MM.1S (cell line): ENCODE measurements around the gene ATP9A.

Source experiments
- DNase-seq: peaks from one replicate; pipeline ENCODE4 v3.0.0-alpha.2; 2015
- H2AFZ ChIP-seq: fragments of 300-600 bp; sonication (generic); 2 replicates; pipeline ENCODE4 v1.6.0; 2016; ENCODE audit warnings: antibody characterized with exemption, low read length
- H3F3A ChIP-seq: fragments of 300-600 bp; sonication (generic); 2 replicates; pipeline ENCODE4 v1.6.1; 2016; ENCODE audit warnings: mild to moderate bottlenecking, antibody characterized with exemption, low read length, moderate library complexity, mixed read lengths; ENCODE audit not compliant: insufficient read depth
- H3K27ac ChIP-seq: fragments of 300-600 bp; sonication (generic); 2 replicates; pipeline ENCODE4 v1.5.1; 2016; ENCODE audit warnings: mild to moderate bottlenecking, low read length
- H3K27me3 ChIP-seq: fragments of 300-600 bp; sonication (generic); replicated peaks from 2 replicates; pipeline ENCODE4 v1.6.0; 2016; ENCODE audit warnings: low read length; ENCODE audit not compliant: insufficient read depth
- H3K36me3 ChIP-seq: fragments of 300-600 bp; sonication (generic); replicated peaks from 2 replicates; pipeline ENCODE4 v1.6.1; 2016; ENCODE audit warnings: mild to moderate bottlenecking, low read length, mixed read lengths; ENCODE audit not compliant: insufficient read depth
- H3K4me1 ChIP-seq: fragments of 300-600 bp; sonication (generic); 2 replicates; pipeline ENCODE4 v1.6.1; 2016; ENCODE audit warnings: low read length, mixed read lengths
- H3K4me2 ChIP-seq: fragments of 300-600 bp; sonication (generic); 2 replicates; pipeline ENCODE4 v1.6.0; 2016; ENCODE audit warnings: low read depth, low read length
- H3K4me3 ChIP-seq: fragments of 300-600 bp; sonication (generic); 2 replicates; pipeline ENCODE4 v1.5.1; 2016; ENCODE audit warnings: low read length, mixed read lengths
- H3K79me2 ChIP-seq: fragments of 300-600 bp; sonication (generic); 2 replicates; pipeline ENCODE4 v1.6.1; 2016; ENCODE audit warnings: mixed run types, low read length, mixed read lengths
- H3K9ac ChIP-seq: fragments of 300-600 bp; sonication (generic); 2 replicates; pipeline ENCODE4 v1.6.1; 2016; ENCODE audit warnings: low read length, mixed read lengths
- H3K9me2 ChIP-seq: fragments of 300-600 bp; sonication (generic); replicated peaks from 2 replicates; pipeline ENCODE4 v1.6.1; 2016; ENCODE audit warnings: mild to moderate bottlenecking, low read length, mixed read lengths; ENCODE audit not compliant: insufficient read depth
- H3K9me3 ChIP-seq: fragments of 300-600 bp; sonication (generic); replicated peaks from 2 replicates; pipeline ENCODE4 v1.6.1; 2016; ENCODE audit warnings: mild to moderate bottlenecking, low read length, mixed read lengths; ENCODE audit not compliant: insufficient read depth
- H4K20me1 ChIP-seq: fragments of 300-600 bp; sonication (generic); 2 replicates; pipeline ENCODE4 v1.6.1; 2016; ENCODE audit warnings: mild to moderate bottlenecking, low read length, moderate library complexity, mixed read lengths; ENCODE audit not compliant: insufficient read depth
- EZH2 ChIP-seq: fragments of 300-600 bp; sonication (generic); optimal IDR thresholded peaks from 2 replicates; pipeline ENCODE3; 2017; ENCODE audit warnings: low read depth, mild to moderate bottlenecking, antibody characterized with exemption, low read length, mixed read lengths
- EZH2phosphoT487 ChIP-seq: fragments of 300-600 bp; sonication (generic); IDR thresholded peaks from 2 replicates; pipeline ENCODE4 v1.6.1; 2018; ENCODE audit warnings: antibody characterized with exemption, low read length
- TF ChIP-seq, protein P1 (sequence below): fragments of 300-600 bp; sonication (generic); IDR thresholded peaks from 2 replicates; pipeline ENCODE4 v1.5.1; 2016; ENCODE audit warnings: antibody characterized with exemption, low read length, mixed read lengths

ATP9A gene

DNA sequence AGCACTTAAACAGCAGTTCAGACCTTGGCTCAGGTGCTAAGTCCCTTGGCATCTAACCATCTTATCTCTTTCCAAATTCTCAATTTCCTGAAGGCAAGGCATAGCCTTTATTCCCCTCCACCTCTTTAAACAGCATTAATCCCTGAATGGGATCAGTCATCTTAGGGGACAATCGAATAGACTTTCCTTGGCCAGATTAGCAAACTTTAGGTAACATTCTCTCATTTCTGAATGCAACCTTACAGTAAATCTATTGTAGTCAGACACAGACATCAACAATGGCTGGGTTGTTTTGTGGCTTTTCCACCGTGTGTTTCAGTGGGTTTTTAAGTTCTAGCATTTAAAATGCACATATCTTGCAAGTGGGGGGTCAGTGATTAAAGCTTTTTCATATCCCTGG lies 56.8 kb downstream of the ATP9A start:
- Histone ChIP-seq H3K9me2 (no peaks in the 10 kb centered on the region), H3K4me2 (no peak overlapping the region), H3K27ac (no peak overlapping the region), H2AFZ (no peak overlapping the region), H3K9ac (no peak overlapping the region), H3K27me3 (no peaks in the 10 kb centered on the region), H3K9me3 (no peaks in the 10 kb centered on the region), H3K79me2 (no peaks in the 10 kb centered on the region), H3K4me3 (no peak overlapping the region), H3K4me1 (no peaks in the 10 kb centered on the region), H4K20me1 (no peaks in the 10 kb centered on the region), H3F3A (no peaks in the 10 kb centered on the region), H3K36me3 (no peaks in the 10 kb centered on the region)
- DNase-seq: no peak
- no peak for TF ChIP-seq EZH2phosphoT487

DNA sequence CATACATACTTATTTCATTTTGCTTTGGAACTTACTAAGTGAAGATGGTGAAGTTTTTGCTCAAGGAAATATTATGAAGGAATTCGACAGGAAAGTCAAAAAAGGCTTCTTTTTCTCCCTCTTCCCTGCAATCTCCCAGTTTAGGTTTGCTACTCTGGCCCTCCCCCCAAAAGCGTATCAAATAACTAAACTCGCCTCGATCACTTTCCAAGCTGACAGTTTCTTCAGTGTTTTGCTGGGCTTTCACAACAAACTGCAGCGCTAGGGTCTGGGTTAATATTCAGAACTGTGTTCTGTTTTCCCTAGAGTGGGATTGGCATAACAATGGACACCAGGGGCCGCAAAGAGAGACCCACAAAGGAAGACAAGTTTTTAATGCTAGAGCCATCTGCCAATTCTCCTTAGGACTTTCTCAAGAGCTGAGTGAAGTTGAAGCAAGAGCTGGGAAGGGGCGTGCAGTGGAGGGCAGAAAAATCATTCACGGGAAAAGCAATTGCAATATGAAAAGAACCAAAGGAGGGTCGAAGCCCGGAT lies 57.8 kb downstream of the ATP9A start:
- no peak for DNase-seq
- H3K27me3 ChIP-seq: no peaks in the 10 kb centered on the region
- H3K79me2 ChIP-seq: no peaks in the 10 kb centered on the region
- H3K9me3 ChIP-seq: no peaks in the 10 kb centered on the region
- H3K4me1 ChIP-seq: no peaks in the 10 kb centered on the region
- no peak overlapping the region for H3K4me3 ChIP-seq
- H3K36me3 ChIP-seq: no peaks in the 10 kb centered on the region
- TF ChIP-seq EZH2phosphoT487 (no peak), EZH2 (no peak)
- TF ChIP-seq, protein P1, sequence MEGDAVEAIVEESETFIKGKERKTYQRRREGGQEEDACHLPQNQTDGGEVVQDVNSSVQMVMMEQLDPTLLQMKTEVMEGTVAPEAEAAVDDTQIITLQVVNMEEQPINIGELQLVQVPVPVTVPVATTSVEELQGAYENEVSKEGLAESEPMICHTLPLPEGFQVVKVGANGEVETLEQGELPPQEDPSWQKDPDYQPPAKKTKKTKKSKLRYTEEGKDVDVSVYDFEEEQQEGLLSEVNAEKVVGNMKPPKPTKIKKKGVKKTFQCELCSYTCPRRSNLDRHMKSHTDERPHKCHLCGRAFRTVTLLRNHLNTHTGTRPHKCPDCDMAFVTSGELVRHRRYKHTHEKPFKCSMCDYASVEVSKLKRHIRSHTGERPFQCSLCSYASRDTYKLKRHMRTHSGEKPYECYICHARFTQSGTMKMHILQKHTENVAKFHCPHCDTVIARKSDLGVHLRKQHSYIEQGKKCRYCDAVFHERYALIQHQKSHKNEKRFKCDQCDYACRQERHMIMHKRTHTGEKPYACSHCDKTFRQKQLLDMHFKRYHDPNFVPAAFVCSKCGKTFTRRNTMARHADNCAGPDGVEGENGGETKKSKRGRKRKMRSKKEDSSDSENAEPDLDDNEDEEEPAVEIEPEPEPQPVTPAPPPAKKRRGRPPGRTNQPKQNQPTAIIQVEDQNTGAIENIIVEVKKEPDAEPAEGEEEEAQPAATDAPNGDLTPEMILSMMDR: no peak
- H4K20me1 ChIP-seq: no peaks in the 10 kb centered on the region
- no peak overlapping the region for H2AFZ ChIP-seq
- H3K27ac ChIP-seq: no peak overlapping the region
- H3F3A ChIP-seq: no peaks in the 10 kb centered on the region
- H3K4me2 ChIP-seq: no peak overlapping the region
- H3K9me2 ChIP-seq: no peaks in the 10 kb centered on the region
- H3K9ac ChIP-seq: no peak overlapping the region

DNA sequence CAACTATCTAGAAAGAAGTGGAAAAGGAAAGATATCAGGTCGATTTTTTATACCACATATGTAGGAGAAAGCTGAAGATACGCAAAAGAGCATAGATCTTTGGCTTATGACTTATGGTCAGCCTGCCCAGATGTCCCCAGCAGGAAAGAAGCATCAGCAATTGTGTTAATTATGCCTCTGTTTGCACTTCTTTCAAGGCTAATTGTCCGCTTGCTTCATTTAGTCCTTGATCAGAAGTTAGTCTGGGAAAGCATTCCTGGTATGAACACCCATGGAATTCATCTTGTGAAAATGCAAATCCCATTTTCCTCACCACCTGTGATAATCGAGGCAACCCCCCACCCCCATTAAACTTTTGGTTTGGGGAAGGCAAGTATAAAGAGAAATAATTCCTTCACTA lies 62.8 kb downstream of the ATP9A start:
- Histone ChIP-seq H3K4me2 (no peak overlapping the region), H3K9me3 (no peaks in the 10 kb centered on the region), H3K9me2 (no peaks in the 10 kb centered on the region), H2AFZ (no peak overlapping the region), H3K27me3 (no peaks in the 10 kb centered on the region), H3K4me3 (no peak overlapping the region), H3F3A (no peaks in the 10 kb centered on the region), H3K79me2 (no peaks in the 10 kb centered on the region), H4K20me1 (no peaks in the 10 kb centered on the region), H3K36me3 (no peaks in the 10 kb centered on the region), H3K4me1 (no peaks in the 10 kb centered on the region), H3K27ac (no peak overlapping the region), H3K9ac (no peak overlapping the region)
- DNase-seq: no peak
- TF ChIP-seq, protein P1: no peak
- TF ChIP-seq EZH2 (no peak), EZH2phosphoT487 (no peak)

DNA sequence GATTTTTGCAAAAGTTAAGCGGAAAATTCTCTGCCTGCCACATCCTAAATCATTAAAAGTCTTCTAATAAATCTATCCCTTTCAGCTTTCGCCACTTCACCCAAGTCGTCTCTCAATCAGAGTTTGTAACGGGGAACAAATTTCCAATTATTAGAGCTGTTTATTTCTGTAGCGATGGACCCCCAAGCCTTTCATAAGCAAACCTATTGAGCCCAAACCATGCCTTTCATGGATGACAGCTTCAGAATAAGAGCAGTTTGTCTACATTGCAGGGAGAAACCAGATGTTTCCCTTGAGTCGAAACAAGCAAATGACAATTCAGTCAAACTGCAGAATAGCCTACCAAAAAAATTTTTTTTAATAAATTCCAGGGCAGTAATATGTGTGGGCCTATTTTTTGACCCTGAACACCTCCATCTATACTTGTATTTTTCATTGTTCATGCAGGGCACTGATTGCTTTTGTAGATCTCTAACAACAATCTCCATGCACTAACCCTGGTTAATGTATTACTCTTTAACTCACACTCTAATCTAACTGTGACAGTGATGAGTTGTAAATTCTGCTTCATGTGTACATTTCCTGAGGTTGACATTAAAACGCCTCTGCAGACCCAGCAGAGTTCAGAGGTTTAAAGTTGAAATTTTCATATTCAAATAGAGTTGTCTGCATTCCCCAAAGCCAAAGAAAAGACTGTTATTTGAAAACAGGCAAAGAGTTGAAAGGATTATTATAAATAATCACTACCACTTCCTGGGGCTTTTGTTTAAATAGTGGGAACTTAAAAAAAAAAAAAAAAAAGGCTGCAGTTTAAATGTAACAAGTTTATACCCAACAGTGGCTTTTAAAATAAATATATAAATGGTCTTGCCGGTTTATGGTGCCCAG lies 64.5 kb downstream of the ATP9A start:
- Histone ChIP-seq H3K79me2 (no peaks in the 10 kb centered on the region), H3F3A (no peaks in the 10 kb centered on the region), H3K27ac (no peak overlapping the region), H3K4me1 (no peaks in the 10 kb centered on the region), H3K9me3 (no peaks in the 10 kb centered on the region), H3K36me3 (no peaks in the 10 kb centered on the region), H4K20me1 (no peaks in the 10 kb centered on the region), H3K4me2 (no peak overlapping the region), H3K4me3 (no peak overlapping the region), H2AFZ (no peak overlapping the region), H3K9me2 (no peaks in the 10 kb centered on the region), H3K27me3 (no peaks in the 10 kb centered on the region), H3K9ac (no peak overlapping the region)
- no peak for TF ChIP-seq EZH2
- TF ChIP-seq, protein P1: no peak
- TF ChIP-seq EZH2phosphoT487: no peak
- no peak for DNase-seq
